Hepatocyte (in vitro differentiated cells): ENCODE measurements around the gene CDC123. TPM values are rescaled to one million over a fixed set of nuclear protein-coding genes. Genes with fewer than 3 reads are reported as not detected.
A peak's percentile ranks its signal among the peaks of the same experiment; 100 is the strongest.

Source experiments
- DNase-seq: peaks from one replicate; pipeline ENCODE4 v3.0.0-alpha.2; 2016; ENCODE audit warnings: low spot score
- H2AFZ ChIP-seq: fragments of 200-600 bp; sonication (generic); 2 replicates; pipeline ENCODE4 v1.6.0; 2016; ENCODE audit warnings: antibody characterized with exemption, mild to moderate bottlenecking
- H3K27ac ChIP-seq: fragments of 200-600 bp; sonication (generic); 2 replicates; pipeline ENCODE4 v1.5.1; 2016; ENCODE audit warnings: mild to moderate bottlenecking
- H3K27me3 ChIP-seq: fragments of 200-600 bp; sonication (generic); 2 replicates; pipeline ENCODE4 v1.6.1; 2016
- H3K36me3 ChIP-seq: fragments of 200-600 bp; sonication (generic); replicated peaks from 2 replicates; pipeline ENCODE4 v1.5.1; 2016; ENCODE audit warnings: low read depth; ENCODE audit not compliant: insufficient read depth
- H3K4me1 ChIP-seq: fragments of 200-600 bp; sonication (generic); 2 replicates; pipeline ENCODE4 v1.5.1; 2016; ENCODE audit warnings: mild to moderate bottlenecking, moderate library complexity; ENCODE audit not compliant: insufficient read depth
- H3K4me2 ChIP-seq: fragments of 200-600 bp; sonication (generic); 2 replicates; pipeline ENCODE4 v1.6.0; 2016
- H3K4me3 ChIP-seq: fragments of 200-600 bp; sonication (generic); 2 replicates; pipeline ENCODE4 v1.5.1; 2016; ENCODE audit warnings: mild to moderate bottlenecking
- H3K79me2 ChIP-seq: fragments of 200-600 bp; sonication (generic); 2 replicates; pipeline ENCODE4 v1.6.0; 2017; ENCODE audit warnings: mild to moderate bottlenecking
- H3K9me2 ChIP-seq: fragments of 200-600 bp; sonication (generic); replicated peaks from 2 replicates; pipeline ENCODE4 v1.6.0; 2017; ENCODE audit warnings: mild to moderate bottlenecking; ENCODE audit not compliant: insufficient read depth
- H3K9me3 ChIP-seq: fragments of 200-600 bp; sonication (generic); 2 replicates; pipeline ENCODE4 v1.5.1; 2016; ENCODE audit warnings: low read depth, mild to moderate bottlenecking
- H4K20me1 ChIP-seq: fragments of 200-600 bp; sonication (generic); 2 replicates; pipeline ENCODE4 v1.6.0; 2016; ENCODE audit warnings: mild to moderate bottlenecking; ENCODE audit not compliant: insufficient read depth, poor library complexity, severe bottlenecking
- EZH2 ChIP-seq: fragments of 200-600 bp; sonication (generic); IDR thresholded peaks from 2 replicates; pipeline ENCODE4 v1.6.1; 2016; ENCODE audit warnings: antibody characterized with exemption, mild to moderate bottlenecking, borderline replicate concordance
- EZH2phosphoT487 ChIP-seq: fragments of 200-600 bp; sonication (generic); IDR thresholded peaks from one replicate; pipeline ENCODE4 v1.6.1; 2018; ENCODE audit warnings: antibody characterized with exemption, mild to moderate bottlenecking, low read depth, moderate library complexity; ENCODE audit not compliant: unreplicated experiment, severe bottlenecking
- WGBS: methylation state at CpG from one replicate; pipeline ENCODE4 v1.1.6; 2016; ENCODE audit warnings: low lambda C conversion rate; ENCODE audit errors: missing lambda C conversion rate; 5-methylcytosine and 5-hydroxymethylcytosine counted together
- polyA plus RNA-seq: library from polyadenylated mRNA; unstranded; fragments of >200 nt; fragmentation: Nextera tagmentation; extraction: Ambion mirVana; gene quantifications from 2 replicates; pipeline ENCODE4 v1.2.1, GENCODE V29; 2016
- total RNA-seq: library from RNA; depleted of rRNA; stranded (reverse); fragments of >200 nt; gene quantifications from 2 replicates; pipeline ENCODE4 v1.2.3, GENCODE V29; 2014
- TF ChIP-seq, protein P1 (sequence below): fragments of 200-600 bp; sonication (generic); IDR thresholded peaks from 2 replicates; pipeline ENCODE4 v1.5.1; 2016; ENCODE audit warnings: antibody characterized with exemption, mild to moderate bottlenecking; ENCODE audit not compliant: poor library complexity

The CDC123 gene
- total and polyA plus RNA-seq, 2 experiments from 2014 or later, result 92.3 to 104 TPM

DNA sequence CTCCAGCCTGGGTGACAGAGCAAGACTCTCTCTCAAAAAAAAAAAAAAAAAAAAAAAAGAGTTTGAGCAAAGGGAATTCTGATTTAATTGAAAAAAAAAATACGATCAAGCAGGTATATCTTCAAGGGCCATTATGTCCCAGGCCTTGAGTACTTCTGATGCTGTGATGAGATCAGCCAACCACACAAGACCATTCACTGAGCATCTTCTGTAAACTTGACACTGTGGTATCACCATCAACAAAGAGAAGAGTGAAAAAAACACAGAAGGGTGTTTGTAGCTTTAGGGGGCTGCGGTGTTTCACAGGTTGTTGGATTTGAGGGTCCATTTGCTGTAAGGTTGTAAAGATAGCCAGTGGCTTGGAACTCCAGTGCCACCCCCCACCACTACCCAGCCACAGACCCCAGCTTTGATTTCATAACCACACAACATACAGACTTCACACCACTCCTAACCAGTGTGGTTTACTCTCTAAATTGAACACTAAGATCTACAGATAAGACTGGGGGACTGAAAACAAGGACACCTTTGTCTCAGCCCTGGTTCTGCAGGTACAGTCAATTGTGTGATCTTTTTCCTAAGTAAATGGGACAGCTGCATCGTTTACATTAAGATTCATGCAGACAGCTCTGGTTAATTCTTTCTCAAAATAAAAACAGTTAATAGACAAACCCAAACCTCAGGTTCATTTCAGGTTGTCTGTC lies 66.4 kb downstream of the CDC123 start:
- no peak for TF ChIP-seq EZH2phosphoT487
- no peak for TF ChIP-seq EZH2
- TF ChIP-seq, protein P1, sequence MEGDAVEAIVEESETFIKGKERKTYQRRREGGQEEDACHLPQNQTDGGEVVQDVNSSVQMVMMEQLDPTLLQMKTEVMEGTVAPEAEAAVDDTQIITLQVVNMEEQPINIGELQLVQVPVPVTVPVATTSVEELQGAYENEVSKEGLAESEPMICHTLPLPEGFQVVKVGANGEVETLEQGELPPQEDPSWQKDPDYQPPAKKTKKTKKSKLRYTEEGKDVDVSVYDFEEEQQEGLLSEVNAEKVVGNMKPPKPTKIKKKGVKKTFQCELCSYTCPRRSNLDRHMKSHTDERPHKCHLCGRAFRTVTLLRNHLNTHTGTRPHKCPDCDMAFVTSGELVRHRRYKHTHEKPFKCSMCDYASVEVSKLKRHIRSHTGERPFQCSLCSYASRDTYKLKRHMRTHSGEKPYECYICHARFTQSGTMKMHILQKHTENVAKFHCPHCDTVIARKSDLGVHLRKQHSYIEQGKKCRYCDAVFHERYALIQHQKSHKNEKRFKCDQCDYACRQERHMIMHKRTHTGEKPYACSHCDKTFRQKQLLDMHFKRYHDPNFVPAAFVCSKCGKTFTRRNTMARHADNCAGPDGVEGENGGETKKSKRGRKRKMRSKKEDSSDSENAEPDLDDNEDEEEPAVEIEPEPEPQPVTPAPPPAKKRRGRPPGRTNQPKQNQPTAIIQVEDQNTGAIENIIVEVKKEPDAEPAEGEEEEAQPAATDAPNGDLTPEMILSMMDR, result no peak
- H3K79me2 ChIP-seq, result no peaks in the 10 kb centered on the region
- no peaks in the 10 kb centered on the region for H3K36me3 ChIP-seq
- peaks cover 6% of the 10 kb centered on the region for H3K4me1 ChIP-seq
- no peak overlapping the region for H2AFZ ChIP-seq
- no peak for DNase-seq
- no peak overlapping the region for H3K4me3 ChIP-seq
- H3K9me3 ChIP-seq, result no peaks in the 10 kb centered on the region
- no peaks in the 10 kb centered on the region for H3K9me2 ChIP-seq
- H4K20me1 ChIP-seq, result no peaks in the 10 kb centered on the region
- H3K4me2 ChIP-seq, result no peak overlapping the region
- H3K27ac ChIP-seq, result no peak overlapping the region
- 69% methylated on average over 3 of the region's 3 CpGs for WGBS
- H3K27me3 ChIP-seq, result no peaks in the 10 kb centered on the region

DNA sequence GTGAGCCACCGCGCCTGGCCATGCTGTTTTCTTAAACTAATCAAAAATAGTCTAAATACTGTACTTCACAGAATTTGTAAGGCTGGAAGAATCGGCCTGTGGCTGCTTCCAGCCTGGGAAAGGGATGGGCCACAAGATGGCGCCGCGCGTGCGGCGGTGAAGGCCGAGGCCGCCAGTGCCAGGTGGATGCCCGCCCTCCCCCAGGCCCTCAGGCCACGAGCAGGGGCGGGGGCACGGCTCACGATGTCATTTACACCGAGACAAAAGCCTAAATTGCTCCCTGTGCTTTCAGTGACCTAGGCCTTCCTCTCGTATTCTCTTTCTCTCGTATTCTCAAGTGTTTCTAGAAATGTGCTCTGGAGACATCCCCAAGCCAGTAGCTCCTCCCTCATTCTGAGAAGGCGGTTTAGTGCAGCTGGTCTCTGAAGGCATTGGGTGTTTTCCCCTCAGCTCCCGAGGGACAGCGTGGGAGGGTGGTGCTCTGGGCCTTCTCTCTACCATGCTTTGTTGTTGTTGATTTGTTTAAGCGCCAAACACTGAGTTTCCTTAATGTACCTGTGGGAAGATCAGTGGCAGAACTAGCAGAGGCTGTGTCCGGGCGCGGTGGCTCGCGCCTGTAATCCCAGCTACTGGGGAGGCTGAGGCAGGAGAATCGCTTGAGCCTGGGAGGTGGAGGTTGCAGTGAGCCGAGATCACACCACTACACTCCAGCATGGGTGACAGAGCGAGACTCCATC lies 68.4 kb downstream of the CDC123 start:
- Histone ChIP-seq H3K4me2 (peak overlapping the region; percentile 76), H3K36me3 (no peaks in the 10 kb centered on the region), H3K27ac (no peak overlapping the region), H3K4me1 (peaks cover 6% of the 10 kb centered on the region), H3K9me2 (no peaks in the 10 kb centered on the region), H4K20me1 (no peaks in the 10 kb centered on the region), H3K4me3 (no peak overlapping the region), H2AFZ (peak overlapping the region; percentile 61), H3K79me2 (no peaks in the 10 kb centered on the region), H3K9me3 (no peaks in the 10 kb centered on the region), H3K27me3 (no peaks in the 10 kb centered on the region)
- TF ChIP-seq EZH2phosphoT487 (no peak), EZH2 (no peak)
- TF ChIP-seq, protein P1, result peak; percentile 91
- DNase-seq, result peak; percentile 86
- 34% methylated on average over 26 of the region's 31 CpGs for WGBS

DNA sequence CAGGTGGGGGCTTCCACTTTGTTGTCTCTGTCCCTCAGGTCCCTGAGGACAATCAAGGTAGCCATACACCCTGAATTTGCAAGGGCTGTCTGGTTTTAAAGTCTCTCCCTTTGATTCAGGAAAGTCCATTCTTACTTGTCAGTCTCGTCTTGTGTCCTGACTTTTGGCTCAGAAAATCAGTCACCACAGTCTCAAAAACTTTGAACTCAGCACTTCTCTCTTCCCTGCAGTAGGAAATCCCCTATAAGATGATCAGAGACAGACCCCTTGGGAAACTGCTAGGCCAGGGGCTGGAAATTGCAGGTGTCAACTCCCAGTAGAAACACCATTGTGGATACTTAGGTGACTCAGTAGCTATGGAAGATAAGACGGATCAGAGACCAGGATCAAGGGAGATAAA lies 73.1 kb downstream of the CDC123 start:
- no peaks in the 10 kb centered on the region for H3K9me3 ChIP-seq
- H3K4me1 ChIP-seq, result peaks cover 6% of the 10 kb centered on the region
- no peaks in the 10 kb centered on the region for H3K27me3 ChIP-seq
- TF ChIP-seq, protein P1, result no peak
- TF ChIP-seq EZH2 (no peak), EZH2phosphoT487 (no peak)
- no peaks in the 10 kb centered on the region for H4K20me1 ChIP-seq
- H3K4me3 ChIP-seq, result no peak overlapping the region
- H3K79me2 ChIP-seq, result no peaks in the 10 kb centered on the region
- no peak for DNase-seq
- H3K4me2 ChIP-seq, result no peak overlapping the region
- H3K27ac ChIP-seq, result no peak overlapping the region
- no peak overlapping the region for H2AFZ ChIP-seq
- WGBS, result 78% methylated on average over 2 of the region's 2 CpGs
- H3K36me3 ChIP-seq, result no peaks in the 10 kb centered on the region
- no peaks in the 10 kb centered on the region for H3K9me2 ChIP-seq
